ENCODE data around the gene NUP98.

Gene NUP98

GRCh38 chr11:3679077-3679476 is 118.3 kb downstream of the NUP98 start:
- no peak for TF ChIP-seq TARDBP (IDR thresholded peaks at IDR 0.05)
- TF ChIP-seq SUZ12 (IDR thresholded peaks at IDR 0.05), result no peak
- TF ChIP-seq FOXK2 (IDR thresholded peaks at IDR 0.05), result no peak
- no peak for TF ChIP-seq NFRKB (IDR thresholded peaks at IDR 0.05)
- TF ChIP-seq BHLHE40 (IDR thresholded peaks at IDR 0.05; ENCODE audit: borderline replicate concordance), result no peak
- no peak for TF ChIP-seq LEF1 (IDR thresholded peaks at IDR 0.05; ENCODE audit: borderline replicate concordance)
- no peak for TF ChIP-seq ZNF384 (IDR thresholded peaks at IDR 0.05)
- TF ChIP-seq ELF4 (IDR thresholded peaks at IDR 0.05), result no peak
- TF ChIP-seq FOXM1 (IDR thresholded peaks at IDR 0.05; ENCODE audit: borderline replicate concordance), result no peak
- no peak for TF ChIP-seq ARNT (IDR thresholded peaks at IDR 0.05)
- TF ChIP-seq PKNOX1 (IDR thresholded peaks at IDR 0.05), result no peak
- TF ChIP-seq L3MBTL2 (conservative IDR thresholded peaks at IDR 0.05), result no peak
- no peak for TF ChIP-seq HDGF (IDR thresholded peaks at IDR 0.05; ENCODE audit: borderline replicate concordance)
- TF ChIP-seq FOXA1 (IDR thresholded peaks at IDR 0.05), result no peak
- TF ChIP-seq SP1 (IDR thresholded peaks at IDR 0.05), result no peak
- TF ChIP-seq CTBP1 (IDR thresholded peaks at IDR 0.05; ENCODE audit: borderline replicate concordance), result no peak
- no peak for DNase-seq (ENCODE audit: extremely low spot score)
- CTCF ChIA-PET, result no interaction called here
- POLR2A ChIA-PET, result no interaction called here

- CTCF ChIA-PET, result no interaction called here
Observed at GRCh38 chr11:3675971-3676370, 121.4 kb downstream of the NUP98 start.

GRCh38 chr11:3674189-3674588 is 123.2 kb downstream of the NUP98 start:
- DNase-seq (ENCODE audit: extremely low spot score), result no peak
- POLR2A ChIA-PET, result no interaction called here
- TF ChIP-seq PKNOX1 (IDR thresholded peaks at IDR 0.05) (no peak), LEF1 (IDR thresholded peaks at IDR 0.05; ENCODE audit: borderline replicate concordance) (no peak), ARNT (IDR thresholded peaks at IDR 0.05) (no peak)
- CTCF ChIA-PET, result no interaction called here

More at GRCh38 chr11:3675971-3676370, 121.4 kb downstream of the NUP98 start:
- TF ChIP-seq TARDBP (IDR thresholded peaks at IDR 0.05) (no peak), FOXA1 (IDR thresholded peaks at IDR 0.05) (no peak), SUZ12 (IDR thresholded peaks at IDR 0.05) (no peak), SP1 (IDR thresholded peaks at IDR 0.05) (no peak), ZNF384 (IDR thresholded peaks at IDR 0.05) (no peak)
- no peak for DNase-seq (ENCODE audit: extremely low spot score)
- POLR2A ChIA-PET, result no interaction called here

- no peak for TF ChIP-seq TARDBP (IDR thresholded peaks at IDR 0.05)
- TF ChIP-seq FOXK2 (IDR thresholded peaks at IDR 0.05), result no peak
- no peak for TF ChIP-seq L3MBTL2 (conservative IDR thresholded peaks at IDR 0.05)
- TF ChIP-seq PKNOX1 (IDR thresholded peaks at IDR 0.05), result no peak
- no peak for TF ChIP-seq ARNT (IDR thresholded peaks at IDR 0.05)
- no peak for TF ChIP-seq SP1 (IDR thresholded peaks at IDR 0.05)
- TF ChIP-seq ELF4 (IDR thresholded peaks at IDR 0.05), result no peak
- no peak for TF ChIP-seq FOXM1 (IDR thresholded peaks at IDR 0.05; ENCODE audit: borderline replicate concordance)
- no peak for TF ChIP-seq HDGF (IDR thresholded peaks at IDR 0.05; ENCODE audit: borderline replicate concordance)
- TF ChIP-seq LEF1 (IDR thresholded peaks at IDR 0.05; ENCODE audit: borderline replicate concordance), result no peak
- ChIA-PET POLR2A (no interaction called here), CTCF (no interaction called here)
- DNase-seq (ENCODE audit: extremely low spot score), result peak; percentile 3
Observed at GRCh38 chr11:3671334-3672254, 125.8 kb downstream of the NUP98 start, which contains the start of gene CHRNA10. CHRNA10 (minus strand) TSS chr11:3671384; CDS start chr11:3671312, 72 bp downstream.

- TF ChIP-seq BHLHE40 (IDR thresholded peaks at IDR 0.05; ENCODE audit: borderline replicate concordance) (no peak), TARDBP (IDR thresholded peaks at IDR 0.05) (no peak), CTBP1 (IDR thresholded peaks at IDR 0.05; ENCODE audit: borderline replicate concordance) (no peak), ARNT (IDR thresholded peaks at IDR 0.05) (no peak), ZNF384 (IDR thresholded peaks at IDR 0.05) (no peak), SP1 (IDR thresholded peaks at IDR 0.05) (no peak), FOXM1 (IDR thresholded peaks at IDR 0.05; ENCODE audit: borderline replicate concordance) (no peak)
- POLR2A ChIA-PET, result no interaction called here
- no peak for DNase-seq (ENCODE audit: extremely low spot score)
Observed at GRCh38 chr11:3669742-3670183, 127.6 kb downstream of the NUP98 start.

GRCh38 chr11:3669128-3669527 is 128.2 kb downstream of the NUP98 start:
- POLR2A ChIA-PET, result no interaction called here
- CTCF ChIA-PET, result no interaction called here
- DNase-seq (ENCODE audit: extremely low spot score), result no peak
- TF ChIP-seq SP1 (IDR thresholded peaks at IDR 0.05), result no peak
- TF ChIP-seq ARNT (IDR thresholded peaks at IDR 0.05), result no peak
- TF ChIP-seq CTBP1 (IDR thresholded peaks at IDR 0.05; ENCODE audit: borderline replicate concordance), result no peak
- no peak for TF ChIP-seq PKNOX1 (IDR thresholded peaks at IDR 0.05)

More at GRCh38 chr11:3669742-3670183, 127.6 kb downstream of the NUP98 start:
- CTCF ChIA-PET, result no interaction called here

All from HEK293T (cell line).